ENCODE measurements around the gene TM9SF1. TPM values are rescaled to one million over a fixed set of nuclear protein-coding genes. Genes with fewer than 3 reads are reported as not detected.

The TM9SF1 gene
- total and polyA plus RNA-seq, 2 donors from 2014 or later: 41.1 to 83.6 TPM

- peaks cover 0 to 47% (median 26%) of the 10 kb centered on the region in 3 donors for H3K36me3 ChIP-seq (ENCODE audit: control insufficient read depth in 2 of 3, insufficient read depth in 3 of 3, low read length in 3 of 3)
- peak; percentile 97 to 99 (median 98) for DNase-seq
- H3K9me3 ChIP-seq (ENCODE audit: control insufficient read depth in 2 of 3, insufficient read depth in 1 of 3, low read length in 3 of 3): no peaks in the 10 kb centered on the region
- peaks cover 0 to 8% (median 6%) of the 10 kb centered on the region in 3 donors for H3K4me1 ChIP-seq (ENCODE audit: control insufficient read depth in 2 of 3, insufficient read depth in 2 of 3, low read depth in 1 of 3, low read length in 3 of 3)
- intact Hi-C loops (cut with DNase I): no loop called here
- H3K27me3 ChIP-seq (ENCODE audit: control insufficient read depth, insufficient read depth, low read length): no peaks in the 10 kb centered on the region
- peak within 1 kb of the TSS; percentile 71 to 79 for H3K27ac ChIP-seq (ENCODE audit: low read depth in 2 of 2, low read length in 2 of 2)
- H3K4me3 ChIP-seq (ENCODE audit: low read length in 3 of 3): peak within 1 kb of the TSS; percentile 64 to 70 (median 66)
- TF ChIP-seq CTCF (IDR thresholded peaks at IDR 0.05; ENCODE audit: borderline replicate concordance, extremely low read depth, insufficient read depth): no peak
- no peak for FAIRE-seq
- peak within 1 kb of the TSS; percentile 32 to 83 (median 55) for H3K9ac ChIP-seq (ENCODE audit: low read length in 3 of 3)
Observed at GRCh38 chr14:24188251-24189058, 6.8 kb downstream of the TM9SF1 start, which contains the start of gene IPO4. TSS of gene IPO4 (minus strand) at chr14:24188816. CDS start at chr14:24188787, 29 bp downstream.

DNA sequence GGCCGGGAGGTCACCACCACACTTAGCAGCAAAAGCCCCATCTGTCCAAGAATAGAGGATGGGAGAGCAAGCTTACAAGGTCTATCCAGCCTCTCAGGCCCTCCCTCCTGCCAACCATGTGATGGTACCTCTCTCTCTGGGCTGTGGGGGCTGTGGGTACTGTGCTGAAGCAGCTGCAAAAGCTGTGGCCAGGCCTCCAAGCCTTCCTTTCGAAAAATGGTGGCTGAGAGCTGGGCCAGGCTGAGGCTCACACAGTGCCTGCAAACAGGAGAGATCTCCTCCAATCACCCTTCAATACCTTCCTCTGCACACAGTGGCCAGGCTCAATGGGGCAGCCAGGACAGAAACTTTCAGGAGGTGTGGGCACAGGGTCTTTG lies 7.7 kb downstream of the TM9SF1 start:
- DNase-seq (no peak), FAIRE-seq (no peak)
- Histone ChIP-seq H3K4me1 (ENCODE audit: control insufficient read depth in 2 of 3, insufficient read depth in 2 of 3, low read depth in 1 of 3, low read length in 3 of 3) (peaks cover 0 to 8% (median 6%) of the 10 kb centered on the region in 3 donors), H3K27me3 (ENCODE audit: control insufficient read depth, insufficient read depth, low read length) (no peaks in the 10 kb centered on the region), H3K27ac (ENCODE audit: low read depth in 2 of 2, low read length in 2 of 2) (peak overlapping the region in 1 of 2 donors; percentile 79), H3K4me3 (ENCODE audit: low read length in 3 of 3) (peak overlapping the region; percentile 64 to 70 (median 66)), H3K9ac (ENCODE audit: low read length in 3 of 3) (peak overlapping the region in 1 of 3 donors; percentile 83), H3K36me3 (ENCODE audit: control insufficient read depth in 2 of 3, insufficient read depth in 3 of 3, low read length in 3 of 3) (peaks cover 0 to 50% (median 25%) of the 10 kb centered on the region in 3 donors), H3K9me3 (ENCODE audit: control insufficient read depth in 2 of 3, insufficient read depth in 1 of 3, low read length in 3 of 3) (no peaks in the 10 kb centered on the region)
- intact Hi-C loops (cut with DNase I): no loop called here
- no peak for TF ChIP-seq CTCF (IDR thresholded peaks at IDR 0.05; ENCODE audit: borderline replicate concordance, extremely low read depth, insufficient read depth)

GRCh38 chr14:24186831-24187538 lies 8.3 kb downstream of the TM9SF1 start:
- H3K36me3 ChIP-seq (ENCODE audit: control insufficient read depth in 2 of 3, insufficient read depth in 3 of 3, low read length in 3 of 3): peaks cover 0 to 47% (median 22%) of the 10 kb centered on the region in 3 donors
- no peaks in the 10 kb centered on the region for H3K9me3 ChIP-seq (ENCODE audit: control insufficient read depth in 2 of 3, insufficient read depth in 1 of 3, low read length in 3 of 3)
- H3K27ac ChIP-seq (ENCODE audit: low read depth in 2 of 2, low read length in 2 of 2): no peak overlapping the region
- H3K4me1 ChIP-seq (ENCODE audit: control insufficient read depth in 2 of 3, insufficient read depth in 2 of 3, low read depth in 1 of 3, low read length in 3 of 3): peaks cover 0 to 8% (median 6%) of the 10 kb centered on the region in 3 donors
- H3K9ac ChIP-seq (ENCODE audit: low read length in 3 of 3): no peak overlapping the region
- DNase-seq (no peak), FAIRE-seq (no peak)
- intact Hi-C loops (cut with DNase I): no loop called here
- TF ChIP-seq CTCF (IDR thresholded peaks at IDR 0.05; ENCODE audit: borderline replicate concordance, extremely low read depth, insufficient read depth): no peak
- H3K27me3 ChIP-seq (ENCODE audit: control insufficient read depth, insufficient read depth, low read length): no peaks in the 10 kb centered on the region
- H3K4me3 ChIP-seq (ENCODE audit: low read length in 3 of 3): no peak overlapping the region

Measured in kidney (tissue), 14 donors.